ENCODE measurements around the gene KANK2. TPM values are rescaled to one million over a fixed set of nuclear protein-coding genes. Genes with fewer than 3 reads are reported as not detected.

KANK2 gene
- total and polyA plus RNA-seq, 8 donors = 179 to 286 (median 254) TPM

- H3K27ac ChIP-seq = peak overlapping the region; percentile 76 to 84
- intact Hi-C loops (cut with DNase I) = loop anchor here in 1 of 2 donors (2.0 to 10.0 kb wide), 2 partner anchors 65 to 147 kb away; no protein-coding TSS in a partner anchor
- peak; percentile 82 to 93 (median 87) for DNase-seq
- peaks cover 0 to 15% of the 10 kb centered on the region in 2 donors for H3K36me3 ChIP-seq
- H3K4me3 ChIP-seq = peak overlapping the region; percentile 4 to 16
- H3K9me3 ChIP-seq = no peaks in the 10 kb centered on the region
- no peaks in the 10 kb centered on the region for H3K27me3 ChIP-seq
- peaks cover 31 to 66% of the 10 kb centered on the region in 2 donors for H3K4me1 ChIP-seq
- peak; percentile 66 to 80 for TF ChIP-seq CTCF (IDR thresholded peaks at IDR 0.05)
- ATAC-seq = peak; percentile 58
These were observed 59.6 kb downstream of the KANK2 start for GRCh38 chr19:11137542-11138384.

- H3K27ac ChIP-seq = peak overlapping the region; percentile 76 to 84
- no peak overlapping the region for H3K4me3 ChIP-seq
- DNase-seq = no peak
- intact Hi-C loops (cut with DNase I) = loop anchor here in 1 of 2 donors (10.0 kb wide), 1 partner anchor 148 kb away; no protein-coding TSS in a partner anchor
- H3K9me3 ChIP-seq = no peaks in the 10 kb centered on the region
- TF ChIP-seq CTCF (IDR thresholded peaks at IDR 0.05) = no peak
- no peak for ATAC-seq
- H3K27me3 ChIP-seq = no peaks in the 10 kb centered on the region
- peaks cover 22 to 58% of the 10 kb centered on the region in 2 donors for H3K4me1 ChIP-seq
- H3K36me3 ChIP-seq = peaks cover 0 to 27% of the 10 kb centered on the region in 2 donors
These were observed 60.8 kb downstream of the KANK2 start for GRCh38 chr19:11136400-11137101.

DNA sequence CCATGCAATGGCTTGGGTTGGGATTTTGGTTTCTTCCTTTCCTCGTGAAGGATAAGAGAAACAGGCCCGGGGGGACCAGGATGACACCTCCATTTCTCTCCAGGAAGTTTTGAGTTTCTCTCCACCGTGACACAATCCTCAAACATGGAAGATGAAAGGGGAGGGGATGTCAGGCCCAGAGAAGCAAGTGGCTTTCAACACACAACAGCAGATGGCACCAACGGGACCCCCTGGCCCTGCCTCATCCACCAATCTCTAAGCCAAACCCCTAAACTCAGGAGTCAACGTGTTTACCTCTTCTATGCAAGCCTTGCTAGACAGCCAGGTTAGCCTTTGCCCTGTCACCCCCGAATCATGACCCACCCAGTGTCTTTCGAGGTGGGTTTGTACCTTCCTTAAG is 65.9 kb downstream of the KANK2 start:
- H3K4me1 ChIP-seq = peaks cover 6 to 26% of the 10 kb centered on the region in 2 donors
- ATAC-seq = no peak
- no peaks in the 10 kb centered on the region for H3K27me3 ChIP-seq
- no peak for TF ChIP-seq CTCF (IDR thresholded peaks at IDR 0.05)
- H3K9me3 ChIP-seq = no peaks in the 10 kb centered on the region
- no peak for DNase-seq
- H3K36me3 ChIP-seq = peaks cover 0 to 78% of the 10 kb centered on the region in 2 donors
- H3K27ac ChIP-seq = peak overlapping the region in 1 of 2 donors; percentile 47
- intact Hi-C loops (cut with DNase I) = loop anchor here in 1 of 2 donors (10.0 kb wide), 1 partner anchor 153 kb away; no protein-coding TSS in a partner anchor
- no peak overlapping the region for H3K4me3 ChIP-seq

GRCh38 chr19:11130824-11131455 is 66.4 kb downstream of the KANK2 start:
- TF ChIP-seq CTCF (IDR thresholded peaks at IDR 0.05) = peak; percentile 74 to 84
- Histone ChIP-seq H3K27ac (peak overlapping the region; percentile 20 to 47), H3K9me3 (no peaks in the 10 kb centered on the region), H3K4me3 (no peak overlapping the region), H3K4me1 (peaks cover 6 to 21% of the 10 kb centered on the region in 2 donors), H3K27me3 (no peaks in the 10 kb centered on the region), H3K36me3 (peaks cover 0 to 83% of the 10 kb centered on the region in 2 donors)
- ATAC-seq = peak; percentile 76
- intact Hi-C loops (cut with DNase I) = loop anchor here in 1 of 2 donors (10.0 kb wide), 1 partner anchor 154 kb away; no protein-coding TSS in a partner anchor
- peak; percentile 49 to 87 (median 80) for DNase-seq
